Skeletal muscle tissue (tissue), 4 donors: ENCODE measurements around the gene TTLL10. TPM values are rescaled to one million over a fixed set of nuclear protein-coding genes. Genes with fewer than 3 reads are reported as not detected.
"Not testable (repeated sequence)": the region's sequence is repeated elsewhere in the genome, so short reads cannot be mapped to it uniquely, and the experiment has no call there.

ENCODE experiments used
- H3K27ac ChIP-seq: one replicate; pipeline ENCODE4 v1.7.0; 2013; ENCODE audit warnings: mild to moderate bottlenecking, low read depth, low read length, inconsistent platforms
- H3K27me3 ChIP-seq, 3 donors: one replicate each; pipeline ENCODE4 v1.7.0; 2013; ENCODE audit warnings: low read length in 3 of 3; ENCODE audit not compliant: control insufficient read depth in 3 of 3, insufficient read depth in 3 of 3
- H3K36me3 ChIP-seq, 3 donors: one replicate each; pipeline ENCODE4 v1.7.0; 2013; ENCODE audit warnings: low read length in 3 of 3; ENCODE audit not compliant: control insufficient read depth in 3 of 3, insufficient read depth in 3 of 3
- H3K4me1 ChIP-seq, 3 donors: one replicate each; pipeline ENCODE4 v1.7.0; 2013; ENCODE audit warnings: low read length in 3 of 3, mild to moderate bottlenecking in 3 of 3; ENCODE audit not compliant: control insufficient read depth in 3 of 3, insufficient read depth in 3 of 3
- H3K4me3 ChIP-seq, 3 donors: one replicate each; pipeline ENCODE4 v1.7.0; 2013; ENCODE audit warnings: low read length in 3 of 3
- H3K9ac ChIP-seq, 3 donors: one replicate each; pipeline ENCODE4 v1.7.0; 2013; ENCODE audit warnings: low read length in 3 of 3, mild to moderate bottlenecking in 3 of 3, moderate library complexity in 2 of 3, low read depth in 1 of 3
- H3K9me3 ChIP-seq, 3 donors: one replicate each; pipeline ENCODE4 v1.7.0; 2013; ENCODE audit warnings: low read length in 3 of 3; ENCODE audit not compliant: control insufficient read depth in 3 of 3
- total RNA-seq: library from RNA; depleted of rRNA; stranded (reverse); fragments of >200 nt; gene quantifications from one replicate; pipeline ENCODE4 v1.2.3, GENCODE V29; 2014
- donor health status: Osteomylitis.

The TTLL10 gene
- total RNA-seq, 1 donor from 2014 or later = not detected

- Histone ChIP-seq H3K27ac (no peak overlapping the region), H3K36me3 (no peaks in the 10 kb centered on the region), H3K4me1 (peaks cover 7 to 8% (median 7%) of the 10 kb centered on the region in 3 donors), H3K9me3 (no peaks in the 10 kb centered on the region), H3K4me3 (no peak overlapping the region), H3K9ac (no peak overlapping the region), H3K27me3 (peaks cover 30 to 68% (median 59%) of the 10 kb centered on the region in 3 donors)
These were observed 3.2 kb upstream of the TTLL10 start for GRCh38 chr1:1170215-1171091.

DNA sequence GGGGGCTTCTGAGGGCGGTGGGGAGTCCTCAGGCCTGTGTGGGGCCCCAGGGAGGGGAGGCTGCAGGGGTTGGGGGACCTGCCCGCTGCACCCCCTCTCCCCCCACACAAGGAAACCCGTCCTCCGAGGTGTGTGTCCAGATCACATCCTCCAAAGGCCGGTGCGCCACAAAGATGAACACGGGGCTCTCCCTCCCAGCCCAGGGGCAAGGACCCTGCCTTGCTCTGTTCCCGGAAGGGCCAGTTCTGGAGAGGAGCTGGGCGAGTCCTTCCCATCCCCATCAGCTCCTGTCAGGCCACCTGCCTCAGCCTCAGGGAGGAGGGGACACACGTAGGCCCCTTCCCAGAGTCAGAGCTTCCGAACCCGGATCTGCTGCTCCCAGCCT lies 2.5 kb upstream of the TTLL10 start:
- no peak overlapping the region for H3K4me3 ChIP-seq

DNA sequence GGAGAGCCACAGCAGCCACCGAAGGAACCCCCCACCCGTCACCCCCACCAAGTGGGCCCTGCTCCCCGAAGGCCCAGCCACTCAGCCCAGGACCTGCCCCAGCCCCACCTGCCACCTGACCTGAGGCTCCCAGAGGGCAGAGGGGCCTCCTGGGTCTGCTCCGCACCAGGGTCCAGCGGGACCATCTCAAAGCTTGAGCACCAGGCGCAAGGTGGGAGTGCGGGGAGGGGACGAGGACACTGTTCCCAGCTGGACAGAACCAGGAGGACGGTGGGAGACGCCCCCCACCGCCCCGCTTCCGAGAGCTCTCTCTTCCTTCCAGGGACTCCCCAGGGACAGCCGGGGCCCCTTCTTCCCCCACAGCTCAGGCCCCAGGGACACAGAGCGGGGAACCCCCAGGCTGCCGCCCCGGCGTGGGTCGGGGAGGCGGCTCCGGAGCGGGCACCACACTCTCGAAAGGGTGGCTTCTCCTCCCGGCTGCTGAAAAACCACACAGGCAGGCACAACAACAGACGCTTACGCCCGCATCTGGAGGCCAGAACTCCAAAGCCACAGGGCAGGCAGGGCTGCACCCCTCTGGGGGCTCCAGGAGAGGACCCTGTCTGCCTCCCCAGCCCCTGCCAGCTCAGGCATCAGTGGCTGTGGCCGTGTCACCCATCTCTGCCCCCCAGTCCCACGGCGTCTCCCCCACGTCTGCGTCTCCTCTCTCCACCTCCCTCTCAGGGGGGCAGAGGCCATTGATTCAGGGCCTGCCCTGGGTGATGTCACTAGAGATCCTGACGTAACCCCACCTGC lies 1.9 kb upstream of the TTLL10 start:
- peaks cover 40 to 77% (median 72%) of the 10 kb centered on the region in 3 donors for H3K27me3 ChIP-seq
- no peaks in the 10 kb centered on the region for H3K36me3 ChIP-seq
- no peaks in the 10 kb centered on the region for H3K9me3 ChIP-seq
- no peak overlapping the region for H3K9ac ChIP-seq
- no peaks in the 10 kb centered on the region for H3K4me1 ChIP-seq
- no peak overlapping the region for H3K27ac ChIP-seq
- no peak overlapping the region for H3K4me3 ChIP-seq

More for the DNA sequence above, 2.5 kb upstream of the TTLL10 start:
- no peaks in the 10 kb centered on the region for H3K36me3 ChIP-seq
- H3K27me3 ChIP-seq = peaks cover 35 to 72% (median 66%) of the 10 kb centered on the region in 3 donors
- H3K4me1 ChIP-seq = peaks cover under 1% of the 10 kb centered on the region in 3 donors
- no peak overlapping the region for H3K9ac ChIP-seq
- H3K9me3 ChIP-seq = no peaks in the 10 kb centered on the region
- no peak overlapping the region for H3K27ac ChIP-seq

DNA sequence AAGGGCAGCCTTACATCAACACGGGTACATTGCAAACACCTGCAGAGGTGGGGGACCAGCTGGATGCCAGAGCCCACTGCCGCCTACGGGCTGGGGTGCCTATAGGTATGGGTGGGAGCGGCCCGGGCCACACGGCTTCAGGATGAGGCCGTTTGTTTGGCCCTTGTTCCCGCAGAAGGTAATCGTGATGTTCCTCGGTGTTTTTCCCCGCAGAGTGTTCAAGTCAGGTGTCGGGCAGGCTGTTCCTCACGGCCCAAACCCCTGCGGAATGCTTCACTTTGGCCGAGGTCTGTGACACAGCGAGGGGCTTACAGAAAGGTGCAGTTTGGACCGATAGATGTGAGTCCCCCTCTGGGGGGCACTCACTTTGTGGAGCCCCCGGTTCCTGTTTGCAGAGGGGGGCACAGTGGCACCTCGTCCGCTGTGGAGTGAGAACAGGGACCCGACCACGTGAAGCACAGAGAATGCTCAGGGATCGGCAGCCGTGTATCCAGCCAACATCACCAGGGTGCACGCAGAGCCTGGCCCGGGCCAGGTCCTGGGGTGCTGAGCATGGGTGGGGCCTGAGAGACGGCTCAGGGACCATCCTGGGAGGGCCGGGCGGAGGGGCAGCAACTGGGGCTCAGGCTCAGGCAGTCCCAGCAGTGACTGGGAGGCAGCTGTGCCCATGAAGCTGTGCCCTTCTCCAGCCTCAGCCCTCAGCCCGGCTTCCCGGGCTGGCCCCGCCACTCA lies 453 bp upstream of the TTLL10 start:
- H3K36me3 ChIP-seq = no peaks in the 10 kb centered on the region
- no peaks in the 10 kb centered on the region for H3K4me1 ChIP-seq
- no peak overlapping the region for H3K9ac ChIP-seq
- H3K27ac ChIP-seq = no peak overlapping the region
- peaks cover 53 to 75% (median 75%) of the 10 kb centered on the region in 3 donors for H3K27me3 ChIP-seq
- H3K4me3 ChIP-seq = no peak overlapping the region
- H3K9me3 ChIP-seq = no peaks in the 10 kb centered on the region

- no peaks in the 10 kb centered on the region for H3K9me3 ChIP-seq
- H3K4me3 ChIP-seq = no peak overlapping the region
- peaks cover 51 to 70% (median 66%) of the 10 kb centered on the region in 3 donors for H3K27me3 ChIP-seq
- H3K36me3 ChIP-seq = no peaks in the 10 kb centered on the region
- no peaks in the 10 kb centered on the region for H3K4me1 ChIP-seq
- no peak overlapping the region for H3K9ac ChIP-seq
- no peak overlapping the region for H3K27ac ChIP-seq
These were observed 1.8 kb downstream of the TTLL10 start for GRCh38 chr1:1175221-1176062.

DNA sequence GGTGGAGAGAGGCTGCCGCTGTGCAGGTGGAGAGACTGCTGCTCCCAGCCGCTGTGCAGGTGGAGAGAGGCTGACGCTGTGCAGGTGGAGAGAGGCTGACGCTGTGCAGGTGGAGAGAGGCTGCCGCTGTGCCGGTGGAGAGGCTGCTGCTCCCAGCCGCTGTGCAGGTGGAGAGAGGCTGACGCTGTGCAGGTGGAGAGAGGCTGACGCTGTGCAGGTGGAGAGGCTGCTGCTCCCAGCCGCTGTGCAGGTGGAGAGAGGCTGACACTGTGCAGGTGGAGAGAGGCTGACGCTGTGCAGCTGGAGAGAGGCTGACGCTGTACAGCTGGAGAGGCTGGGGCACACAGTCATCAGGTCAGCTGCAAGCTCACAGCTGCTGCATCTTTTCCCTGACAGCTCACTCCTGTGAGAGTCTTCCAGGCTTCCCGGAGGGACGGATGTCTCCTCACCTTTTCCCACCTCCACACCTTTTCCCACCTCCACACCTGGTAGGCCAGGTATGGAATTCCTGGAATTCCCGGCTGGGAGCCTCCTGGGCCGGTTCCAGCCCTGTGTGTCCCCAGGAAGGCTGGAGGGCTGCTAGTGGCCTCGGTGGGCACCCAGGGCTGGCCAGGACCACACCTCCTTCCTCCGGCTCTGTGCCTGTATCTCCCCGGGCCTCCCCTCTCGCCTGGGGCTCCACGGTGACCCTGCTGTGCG lies 2.5 kb downstream of the TTLL10 start:
- peaks cover 50 to 68% (median 62%) of the 10 kb centered on the region in 3 donors for H3K27me3 ChIP-seq
- H3K9ac ChIP-seq = not testable (repeated sequence)

GRCh38 chr1:1176931-1177330 lies 3.3 kb downstream of the TTLL10 start:
- Histone ChIP-seq H3K36me3 (no peaks in the 10 kb centered on the region), H3K27me3 (peaks cover 43 to 67% (median 62%) of the 10 kb centered on the region in 3 donors)

More for the DNA sequence above, 2.5 kb downstream of the TTLL10 start:
- not testable (repeated sequence) for H3K27ac ChIP-seq, H3K36me3 ChIP-seq, H3K4me1 ChIP-seq, H3K4me3 ChIP-seq, H3K9me3 ChIP-seq

GRCh38 chr1:1177452-1178206 lies 3.9 kb downstream of the TTLL10 start:
- Histone ChIP-seq H3K9me3 (no peaks in the 10 kb centered on the region), H3K4me3 (no peak overlapping the region), H3K4me1 (peaks cover 0 to 4% (median 0%) of the 10 kb centered on the region in 3 donors), H3K36me3 (no peaks in the 10 kb centered on the region), H3K9ac (no peak overlapping the region), H3K27me3 (peaks cover 39 to 62% (median 58%) of the 10 kb centered on the region in 3 donors), H3K27ac (no peak overlapping the region)

More at GRCh38 chr1:1176931-1177330, 3.3 kb downstream of the TTLL10 start:
- H3K9me3 ChIP-seq = no peaks in the 10 kb centered on the region
- H3K9ac ChIP-seq = no peak overlapping the region
- H3K4me3 ChIP-seq = no peak overlapping the region
- H3K4me1 ChIP-seq = no peaks in the 10 kb centered on the region
- no peak overlapping the region for H3K27ac ChIP-seq
